BE2C (cell line): ENCODE results near the gene PPP1R12B.

Experiments
- DNase-seq: peaks from one replicate; pipeline ENCODE4 v3.0.0-alpha.2; 2020
- H3K27me3 ChIP-seq: fragments of 250-450 bp; sonication (Bioruptor Pico); 2 replicates; pipeline ENCODE4 v1.5.1; 2020; ENCODE audit warnings: mild to moderate bottlenecking
- H3K36me3 ChIP-seq: fragments of 250-450 bp; sonication (Bioruptor Pico); 2 replicates; pipeline ENCODE4 v1.5.1; 2020; ENCODE audit warnings: mild to moderate bottlenecking
- H3K4me1 ChIP-seq: fragments of 250-450 bp; sonication (Bioruptor Pico); 2 replicates; pipeline ENCODE4 v1.5.1; 2020
- H3K4me3 ChIP-seq: 2 replicates; pipeline ENCODE4 v1.5.1; 2011; ENCODE audit warnings: low read depth, low read length
- H3K9me3 ChIP-seq: fragments of 250-450 bp; sonication (Bioruptor Pico); 2 replicates; pipeline ENCODE4 v1.5.1; 2020
- TF ChIP-seq, protein P1 (sequence below): IDR thresholded peaks from 2 replicates; pipeline ENCODE4 v1.5.1; 2012; ENCODE audit warnings: mild to moderate bottlenecking, low read depth, low read length

Gene PPP1R12B

DNA sequence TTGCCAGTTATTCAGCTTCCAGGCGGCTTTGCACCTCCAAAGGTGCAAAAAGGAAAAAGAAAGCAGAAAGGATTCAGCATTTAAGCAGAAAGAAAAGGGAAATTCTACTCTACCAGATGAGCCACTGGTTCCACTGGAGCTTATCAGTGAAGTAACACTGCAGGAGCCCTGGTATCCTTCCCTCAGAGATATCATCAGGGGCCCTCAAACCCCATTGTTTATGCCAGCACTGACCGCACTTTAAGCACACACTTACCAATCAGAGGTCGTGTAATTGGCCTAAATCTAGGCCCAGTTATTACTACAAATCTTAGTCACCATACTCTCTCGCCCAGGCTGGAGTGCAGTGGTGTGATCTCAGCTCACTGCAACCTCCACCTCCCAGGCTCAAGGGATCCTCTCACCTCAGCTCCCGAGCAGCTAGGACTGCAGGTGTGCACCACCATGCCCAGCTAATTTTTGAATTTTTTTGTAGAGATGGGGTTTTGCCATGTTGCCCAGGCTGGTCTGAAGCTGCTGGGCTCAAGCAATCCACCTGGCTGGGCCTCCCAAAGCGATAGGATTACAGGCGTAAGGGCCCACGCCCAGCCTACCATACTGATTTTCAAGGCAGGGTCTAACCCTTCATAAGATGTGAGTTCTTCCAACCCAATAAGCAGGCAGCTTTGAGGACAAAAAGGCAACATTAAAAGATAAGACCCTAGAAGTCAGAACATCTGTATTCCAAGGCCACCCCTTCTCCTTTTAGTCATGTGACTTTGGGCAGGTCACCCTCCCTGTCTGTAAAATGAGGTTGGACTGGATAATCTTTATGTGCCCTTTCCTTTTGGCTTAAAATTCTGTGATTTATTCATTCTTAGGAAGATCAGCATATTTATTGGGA is 236.4 kb downstream of the PPP1R12B start:
- peaks cover 74% of the 10 kb centered on the region for H3K4me1 ChIP-seq
- no peaks in the 10 kb centered on the region for H3K27me3 ChIP-seq
- no peaks in the 10 kb centered on the region for H3K9me3 ChIP-seq
- H3K36me3 ChIP-seq = no peaks in the 10 kb centered on the region
- TF ChIP-seq, protein P1, sequence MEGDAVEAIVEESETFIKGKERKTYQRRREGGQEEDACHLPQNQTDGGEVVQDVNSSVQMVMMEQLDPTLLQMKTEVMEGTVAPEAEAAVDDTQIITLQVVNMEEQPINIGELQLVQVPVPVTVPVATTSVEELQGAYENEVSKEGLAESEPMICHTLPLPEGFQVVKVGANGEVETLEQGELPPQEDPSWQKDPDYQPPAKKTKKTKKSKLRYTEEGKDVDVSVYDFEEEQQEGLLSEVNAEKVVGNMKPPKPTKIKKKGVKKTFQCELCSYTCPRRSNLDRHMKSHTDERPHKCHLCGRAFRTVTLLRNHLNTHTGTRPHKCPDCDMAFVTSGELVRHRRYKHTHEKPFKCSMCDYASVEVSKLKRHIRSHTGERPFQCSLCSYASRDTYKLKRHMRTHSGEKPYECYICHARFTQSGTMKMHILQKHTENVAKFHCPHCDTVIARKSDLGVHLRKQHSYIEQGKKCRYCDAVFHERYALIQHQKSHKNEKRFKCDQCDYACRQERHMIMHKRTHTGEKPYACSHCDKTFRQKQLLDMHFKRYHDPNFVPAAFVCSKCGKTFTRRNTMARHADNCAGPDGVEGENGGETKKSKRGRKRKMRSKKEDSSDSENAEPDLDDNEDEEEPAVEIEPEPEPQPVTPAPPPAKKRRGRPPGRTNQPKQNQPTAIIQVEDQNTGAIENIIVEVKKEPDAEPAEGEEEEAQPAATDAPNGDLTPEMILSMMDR = no peak
- DNase-seq = no peak
- no peak overlapping the region for H3K4me3 ChIP-seq

DNA sequence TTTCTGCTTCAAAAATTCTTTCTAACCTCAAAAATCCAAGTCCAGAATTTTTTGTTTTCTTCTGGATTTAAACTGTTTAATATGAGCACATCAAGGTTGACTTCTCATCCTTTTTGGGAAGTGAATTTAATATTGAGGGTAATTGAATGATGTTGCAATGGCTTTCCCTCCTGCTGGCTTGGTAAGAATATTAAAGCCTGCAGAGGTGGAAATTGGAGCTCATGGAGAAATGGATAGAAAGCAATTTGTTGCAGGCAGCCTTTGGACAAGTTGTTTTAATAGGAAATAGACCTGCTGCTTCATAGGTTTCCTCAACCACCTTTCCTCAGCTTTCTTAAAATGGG is 237.1 kb downstream of the PPP1R12B start:
- TF ChIP-seq, protein P1 = no peak
- peaks cover 74% of the 10 kb centered on the region for H3K4me1 ChIP-seq
- no peaks in the 10 kb centered on the region for H3K27me3 ChIP-seq
- H3K9me3 ChIP-seq = no peaks in the 10 kb centered on the region
- no peak overlapping the region for H3K4me3 ChIP-seq
- H3K36me3 ChIP-seq = no peaks in the 10 kb centered on the region
- DNase-seq = no peak

DNA sequence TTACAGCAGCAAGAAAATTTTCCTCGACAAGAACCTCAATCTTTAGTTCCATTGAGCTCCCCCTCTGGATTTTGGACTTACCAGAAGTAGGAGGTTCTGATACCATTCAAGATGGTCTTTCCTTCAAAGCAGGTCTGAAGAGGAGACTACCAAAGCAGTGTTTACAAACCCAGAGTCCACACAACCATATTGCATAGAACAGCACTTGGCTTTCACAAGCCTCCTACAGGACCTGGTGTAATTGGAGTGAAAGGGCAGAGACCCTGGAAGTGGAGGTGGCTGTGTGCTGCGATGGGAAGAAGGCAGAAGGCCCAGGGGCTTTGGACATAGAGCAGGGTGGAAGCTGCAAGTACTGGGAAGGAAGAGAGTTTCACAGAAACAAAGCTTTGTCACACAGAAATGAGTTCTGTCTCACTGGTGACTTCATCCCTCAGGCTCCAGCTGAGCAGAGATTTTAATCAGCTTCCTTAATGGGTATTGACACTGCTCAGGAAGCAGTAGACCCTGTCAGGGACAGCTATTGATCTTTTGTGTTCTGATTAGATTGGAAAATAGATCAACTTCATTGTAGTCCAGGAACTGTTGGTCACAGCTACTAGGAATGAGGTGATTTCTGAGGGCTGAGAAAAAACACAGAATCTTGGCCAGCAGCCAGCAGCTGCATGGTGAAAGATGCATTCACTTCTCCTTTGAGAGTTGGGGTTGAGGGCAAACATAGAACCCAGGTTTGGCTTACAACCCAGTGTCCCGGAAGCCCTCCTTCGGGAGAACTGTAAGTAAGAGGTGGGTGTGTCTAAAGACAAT is 237.7 kb downstream of the PPP1R12B start:
- H3K4me1 ChIP-seq = peaks cover 68% of the 10 kb centered on the region
- H3K36me3 ChIP-seq = no peaks in the 10 kb centered on the region
- TF ChIP-seq, protein P1 = no peak
- no peaks in the 10 kb centered on the region for H3K27me3 ChIP-seq
- no peaks in the 10 kb centered on the region for H3K9me3 ChIP-seq
- DNase-seq = peak; percentile 80
- H3K4me3 ChIP-seq = no peak overlapping the region

DNA sequence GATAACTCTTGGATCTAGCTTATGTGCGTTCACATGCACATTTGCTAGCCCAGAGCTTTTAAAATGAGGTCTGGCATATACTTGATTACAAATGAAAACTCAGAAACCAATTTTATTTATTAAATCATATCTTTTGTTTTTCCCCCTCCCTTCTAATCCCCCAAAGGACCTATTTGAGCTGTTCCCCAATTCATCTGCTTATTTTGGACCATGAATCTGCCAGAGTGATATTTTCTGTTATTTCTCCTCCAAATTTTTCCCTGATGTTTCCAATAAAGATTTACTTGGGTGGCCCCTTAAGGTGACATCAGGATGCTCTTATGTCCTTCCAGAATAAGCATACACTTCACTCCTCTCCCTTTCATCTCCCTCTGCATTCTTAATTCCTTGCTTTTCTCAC is 238.4 kb downstream of the PPP1R12B start:
- no peak overlapping the region for H3K4me3 ChIP-seq
- TF ChIP-seq, protein P1 = no peak

DNA sequence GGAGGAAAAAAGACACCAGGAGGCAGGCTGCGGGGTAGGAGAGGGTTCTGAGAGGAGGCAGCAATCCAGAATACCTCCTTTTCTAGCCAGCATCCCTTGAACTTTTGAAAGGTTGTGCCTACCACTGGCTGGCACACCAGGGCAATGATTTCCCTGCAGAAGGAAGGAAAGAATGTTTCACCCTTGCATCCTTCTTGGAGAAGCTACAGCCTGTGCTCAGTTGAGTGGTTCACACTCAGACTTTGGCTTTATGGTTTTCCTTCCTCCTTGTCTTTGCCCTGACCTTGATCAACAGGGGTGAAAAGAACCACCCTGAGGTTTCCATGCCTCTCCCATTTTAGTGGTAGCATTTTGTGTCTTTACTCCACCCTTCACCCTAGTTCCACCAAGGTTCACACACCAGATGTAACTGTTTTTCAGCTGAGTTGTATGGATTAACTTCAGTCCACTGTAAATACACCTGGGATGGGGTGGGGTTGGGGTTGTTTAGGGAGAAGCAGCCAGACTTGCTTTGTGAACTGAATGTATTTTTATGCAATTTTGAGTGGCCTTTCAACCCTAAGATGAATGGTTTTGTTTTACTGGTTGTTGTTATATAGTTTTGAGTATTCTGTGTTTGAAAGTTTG is 239.5 kb downstream of the PPP1R12B start:
- H3K4me3 ChIP-seq = no peak overlapping the region
- H3K9me3 ChIP-seq = no peaks in the 10 kb centered on the region
- no peaks in the 10 kb centered on the region for H3K36me3 ChIP-seq
- peaks cover 66% of the 10 kb centered on the region for H3K4me1 ChIP-seq
- no peak for DNase-seq
- H3K27me3 ChIP-seq = no peaks in the 10 kb centered on the region
- TF ChIP-seq, protein P1 = no peak

More for the DNA sequence above, 238.4 kb downstream of the PPP1R12B start:
- Histone ChIP-seq H3K27me3 (no peaks in the 10 kb centered on the region), H3K9me3 (no peaks in the 10 kb centered on the region), H3K36me3 (no peaks in the 10 kb centered on the region), H3K4me1 (peaks cover 64% of the 10 kb centered on the region)
- no peak for DNase-seq
